NCI-H446 treated with DMSO at 0.1 percent for 48 hours (cell line): Measurements from ENCODE around the gene MUC6.
"Not testable (repeated sequence)": the region's sequence is repeated elsewhere in the genome, so short reads cannot be mapped to it uniquely, and the experiment has no call there.

Source experiments
- DNase-seq: peaks from one replicate; lab custom pipeline; 2025; lab: John Stamatoyannopoulos, UW

MUC6 gene

GRCh38 chr11:1024597-1025409 is 11.7 kb downstream of the MUC6 start:
- no peak for DNase-seq

- DNase-seq, result no peak
Measured at GRCh38 chr11:1023811-1024596, 12.5 kb downstream of the MUC6 start.

- no peak for DNase-seq
Measured at GRCh38 chr11:1022908-1023810, 13.4 kb downstream of the MUC6 start.

GRCh38 chr11:1022411-1022810 is 14.1 kb downstream of the MUC6 start:
- DNase-seq, result no peak

GRCh38 chr11:1020211-1020905 is 16.2 kb downstream of the MUC6 start:
- no peak for DNase-seq

GRCh38 chr11:1019321-1019910 is 17.1 kb downstream of the MUC6 start:
- DNase-seq, result no peak

- DNase-seq, result no peak
Measured at GRCh38 chr11:1018091-1018490, 18.4 kb downstream of the MUC6 start.

GRCh38 chr11:1017269-1018005 is 19.1 kb downstream of the MUC6 start:
- DNase-seq, result no peak

- DNase-seq, result not testable (repeated sequence)
Measured at GRCh38 chr11:1016610-1017126, 19.9 kb downstream of the MUC6 start.

- no peak for DNase-seq
Measured at GRCh38 chr11:1015826-1016545, 20.5 kb downstream of the MUC6 start.

GRCh38 chr11:1015064-1015463 is 21.5 kb downstream of the MUC6 start:
- no peak for DNase-seq

- DNase-seq, result no peak
Measured at GRCh38 chr11:1014276-1014675, 22.2 kb downstream of the MUC6 start.

- no peak for DNase-seq
Measured at GRCh38 chr11:1013631-1013935, 22.9 kb downstream of the MUC6 start.

- DNase-seq, result no peak
Measured at GRCh38 chr11:1012740-1013630, 23.5 kb downstream of the MUC6 start.

GRCh38 chr11:1012291-1012690 is 24.2 kb downstream of the MUC6 start:
- DNase-seq, result no peak

GRCh38 chr11:1011320-1011698 is 25.2 kb downstream of the MUC6 start:
- DNase-seq, result no peak

- no peak for DNase-seq
Measured at GRCh38 chr11:1010551-1011319, 25.8 kb downstream of the MUC6 start.

GRCh38 chr11:1009991-1010390 is 26.5 kb downstream of the MUC6 start:
- no peak for DNase-seq
